ENCODE measurements around the gene NTN1. TPM values are rescaled to one million over a fixed set of nuclear protein-coding genes. Genes with fewer than 3 reads are reported as not detected.
"Not testable (repeated sequence)": the region's sequence is repeated elsewhere in the genome, so short reads cannot be mapped to it uniquely, and the experiment has no call there.

Gene NTN1
- total RNA-seq, 1 donor from 2014 or later, result 7.8 TPM

- TF ChIP-seq CTCF (IDR thresholded peaks at IDR 0.05), result no peak
- H3K27ac ChIP-seq, result no peak overlapping the region
- intact Hi-C loops (cut with DNase I), result no loop called here
- H3K4me1 ChIP-seq, result no peaks in the 10 kb centered on the region
- no peaks in the 10 kb centered on the region for H3K9me3 ChIP-seq
- H3K36me3 ChIP-seq, result no peaks in the 10 kb centered on the region
- H3K27me3 ChIP-seq (ENCODE audit: low read depth), result no peaks in the 10 kb centered on the region
- no peak overlapping the region for H3K4me3 ChIP-seq
- ATAC-seq, result no peak
- no peak for DNase-seq
Measured at GRCh38 chr17:9090641-9091096, 69.4 kb downstream of the NTN1 start.

GRCh38 chr17:9094193-9094592 lies 72.9 kb downstream of the NTN1 start:
- intact Hi-C loops (cut with DNase I), result no loop called here
- Histone ChIP-seq H3K27me3 (ENCODE audit: low read depth) (peaks cover 5% of the 10 kb centered on the region), H3K4me1 (no peaks in the 10 kb centered on the region), H3K9me3 (no peaks in the 10 kb centered on the region), H3K36me3 (no peaks in the 10 kb centered on the region), H3K4me3 (no peak overlapping the region), H3K27ac (no peak overlapping the region)
- DNase-seq, result no peak
- no peak for TF ChIP-seq CTCF (IDR thresholded peaks at IDR 0.05)
- ATAC-seq, result no peak

- no peak overlapping the region for H3K27ac ChIP-seq
- ATAC-seq (no peak), DNase-seq (no peak)
- intact Hi-C loops (cut with DNase I), result no loop called here
- H3K9me3 ChIP-seq, result no peaks in the 10 kb centered on the region
- no peak overlapping the region for H3K4me3 ChIP-seq
- TF ChIP-seq CTCF (IDR thresholded peaks at IDR 0.05), result no peak
- peaks cover 5% of the 10 kb centered on the region for H3K27me3 ChIP-seq (ENCODE audit: low read depth)
- H3K4me1 ChIP-seq, result no peaks in the 10 kb centered on the region
- H3K36me3 ChIP-seq, result no peaks in the 10 kb centered on the region
Measured at GRCh38 chr17:9095390-9095789, 74.1 kb downstream of the NTN1 start.

GRCh38 chr17:9098242-9098825 lies 77.0 kb downstream of the NTN1 start:
- H3K4me1 ChIP-seq, result no peaks in the 10 kb centered on the region
- peaks cover 5% of the 10 kb centered on the region for H3K27me3 ChIP-seq (ENCODE audit: low read depth)
- DNase-seq, result no peak
- ATAC-seq, result no peak
- intact Hi-C loops (cut with DNase I), result no loop called here
- H3K9me3 ChIP-seq, result no peaks in the 10 kb centered on the region
- no peaks in the 10 kb centered on the region for H3K36me3 ChIP-seq
- no peak overlapping the region for H3K27ac ChIP-seq
- no peak overlapping the region for H3K4me3 ChIP-seq
- TF ChIP-seq CTCF (IDR thresholded peaks at IDR 0.05), result no peak

GRCh38 chr17:9101356-9101755 lies 80.0 kb downstream of the NTN1 start:
- H3K27me3 ChIP-seq (ENCODE audit: low read depth), result peaks cover 5% of the 10 kb centered on the region
- H3K4me1 ChIP-seq, result no peaks in the 10 kb centered on the region
- H3K4me3 ChIP-seq, result no peak overlapping the region
- intact Hi-C loops (cut with DNase I), result no loop called here
- ATAC-seq (no peak), DNase-seq (no peak)
- no peaks in the 10 kb centered on the region for H3K9me3 ChIP-seq
- no peak for TF ChIP-seq CTCF (IDR thresholded peaks at IDR 0.05)
- no peaks in the 10 kb centered on the region for H3K36me3 ChIP-seq
- no peak overlapping the region for H3K27ac ChIP-seq

GRCh38 chr17:9103193-9103592 lies 81.9 kb downstream of the NTN1 start:
- DNase-seq; ATAC-seq; H3K27ac ChIP-seq; H3K4me3 ChIP-seq; H3K4me1 ChIP-seq; H3K36me3 ChIP-seq; H3K27me3 ChIP-seq (ENCODE audit: low read depth); H3K9me3 ChIP-seq; intact Hi-C loops (cut with DNase I): not testable (repeated sequence)

All from lower lobe of right lung (tissue), 2 donors.